Measurements from ENCODE around the gene PEAR1. TPM values are rescaled to one million over a fixed set of nuclear protein-coding genes. Genes with fewer than 3 reads are reported as not detected.

The PEAR1 gene
- total and polyA plus RNA-seq, 2 of the 4 experiments (the other 2 are of a cell fraction): 2.0 to 44.4 TPM

DNA sequence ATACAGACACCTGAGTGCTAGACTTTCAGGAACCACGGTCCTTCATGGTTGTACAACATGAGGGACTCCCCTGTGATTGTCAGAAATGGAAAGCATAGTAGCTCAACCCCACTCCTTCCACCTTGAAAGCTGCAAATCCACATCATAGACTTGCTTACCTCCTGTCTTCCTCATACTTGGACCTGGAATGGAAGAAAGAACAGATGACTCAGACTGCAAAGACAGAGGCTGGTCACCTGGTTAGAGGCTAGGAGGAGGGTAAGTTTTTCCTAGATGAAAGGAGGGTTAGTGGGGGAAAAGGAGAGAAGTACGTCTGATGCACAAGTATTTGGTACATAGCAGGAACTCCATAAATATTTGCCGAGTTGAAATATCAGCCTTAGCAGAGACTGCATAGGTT lies 64.1 kb downstream of the PEAR1 start:
- no peak overlapping the region for H3K56ac ChIP-seq (ENCODE audit: extremely low read depth, insufficient read depth, low read length)
- no peak overlapping the region for H2BK120ac ChIP-seq (ENCODE audit: low read depth, low read length)
- no peak overlapping the region for H2AK9ac ChIP-seq (replicated peaks; ENCODE audit: low read depth, low read length, poor library complexity)
- no peak overlapping the region for H2AK5ac ChIP-seq (ENCODE audit: low read depth, low read length)
- no peak for TF ChIP-seq MXI1 (IDR thresholded peaks at IDR 0.05; ENCODE audit: borderline replicate concordance, low read depth, low read length)
- TF ChIP-seq BHLHE40 (IDR thresholded peaks at IDR 0.05; ENCODE audit: low read depth, low read length): no peak
- no peak for TF ChIP-seq MAFK (IDR thresholded peaks at IDR 0.05; ENCODE audit: low read depth, low read length)
- TF ChIP-seq, protein P1, sequence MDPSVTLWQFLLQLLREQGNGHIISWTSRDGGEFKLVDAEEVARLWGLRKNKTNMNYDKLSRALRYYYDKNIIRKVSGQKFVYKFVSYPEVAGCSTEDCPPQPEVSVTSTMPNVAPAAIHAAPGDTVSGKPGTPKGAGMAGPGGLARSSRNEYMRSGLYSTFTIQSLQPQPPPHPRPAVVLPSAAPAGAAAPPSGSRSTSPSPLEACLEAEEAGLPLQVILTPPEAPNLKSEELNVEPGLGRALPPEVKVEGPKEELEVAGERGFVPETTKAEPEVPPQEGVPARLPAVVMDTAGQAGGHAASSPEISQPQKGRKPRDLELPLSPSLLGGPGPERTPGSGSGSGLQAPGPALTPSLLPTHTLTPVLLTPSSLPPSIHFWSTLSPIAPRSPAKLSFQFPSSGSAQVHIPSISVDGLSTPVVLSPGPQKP (IDR thresholded peaks at IDR 0.05; ENCODE audit: borderline replicate concordance, low read depth, low read length): no peak
- no peak for TF ChIP-seq NFE2L2 (IDR thresholded peaks at IDR 0.05; ENCODE audit: low read depth, low read length)
- TF ChIP-seq POLR2A (IDR thresholded peaks at IDR 0.05; ENCODE audit: low read depth, low read length): no peak
- TF ChIP-seq, protein P2, sequence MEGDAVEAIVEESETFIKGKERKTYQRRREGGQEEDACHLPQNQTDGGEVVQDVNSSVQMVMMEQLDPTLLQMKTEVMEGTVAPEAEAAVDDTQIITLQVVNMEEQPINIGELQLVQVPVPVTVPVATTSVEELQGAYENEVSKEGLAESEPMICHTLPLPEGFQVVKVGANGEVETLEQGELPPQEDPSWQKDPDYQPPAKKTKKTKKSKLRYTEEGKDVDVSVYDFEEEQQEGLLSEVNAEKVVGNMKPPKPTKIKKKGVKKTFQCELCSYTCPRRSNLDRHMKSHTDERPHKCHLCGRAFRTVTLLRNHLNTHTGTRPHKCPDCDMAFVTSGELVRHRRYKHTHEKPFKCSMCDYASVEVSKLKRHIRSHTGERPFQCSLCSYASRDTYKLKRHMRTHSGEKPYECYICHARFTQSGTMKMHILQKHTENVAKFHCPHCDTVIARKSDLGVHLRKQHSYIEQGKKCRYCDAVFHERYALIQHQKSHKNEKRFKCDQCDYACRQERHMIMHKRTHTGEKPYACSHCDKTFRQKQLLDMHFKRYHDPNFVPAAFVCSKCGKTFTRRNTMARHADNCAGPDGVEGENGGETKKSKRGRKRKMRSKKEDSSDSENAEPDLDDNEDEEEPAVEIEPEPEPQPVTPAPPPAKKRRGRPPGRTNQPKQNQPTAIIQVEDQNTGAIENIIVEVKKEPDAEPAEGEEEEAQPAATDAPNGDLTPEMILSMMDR (conservative IDR thresholded peaks at IDR 0.05; ENCODE audit: low read depth, low read length): no peak
- TF ChIP-seq, protein P3, sequence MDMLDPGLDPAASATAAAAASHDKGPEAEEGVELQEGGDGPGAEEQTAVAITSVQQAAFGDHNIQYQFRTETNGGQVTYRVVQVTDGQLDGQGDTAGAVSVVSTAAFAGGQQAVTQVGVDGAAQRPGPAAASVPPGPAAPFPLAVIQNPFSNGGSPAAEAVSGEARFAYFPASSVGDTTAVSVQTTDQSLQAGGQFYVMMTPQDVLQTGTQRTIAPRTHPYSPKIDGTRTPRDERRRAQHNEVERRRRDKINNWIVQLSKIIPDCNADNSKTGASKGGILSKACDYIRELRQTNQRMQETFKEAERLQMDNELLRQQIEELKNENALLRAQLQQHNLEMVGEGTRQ (IDR thresholded peaks at IDR 0.05; ENCODE audit: low read depth, low read length): no peak
- no peak for TF ChIP-seq SMC3 (IDR thresholded peaks at IDR 0.05; ENCODE audit: low read depth, low read length)
- TF ChIP-seq MAZ (IDR thresholded peaks at IDR 0.05; ENCODE audit: borderline replicate concordance, low read depth, low read length): no peak
- TF ChIP-seq CEBPB (IDR thresholded peaks at IDR 0.05; ENCODE audit: low read depth, low read length): no peak
- no peak for TF ChIP-seq RAD21 (IDR thresholded peaks at IDR 0.05; ENCODE audit: low read length)
- TF ChIP-seq RFX5 (IDR thresholded peaks at IDR 0.05; ENCODE audit: low read depth, low read length): no peak
- TF ChIP-seq RCOR1 (IDR thresholded peaks at IDR 0.05; ENCODE audit: insufficient replicate concordance, low read length): no peak
- no peak for TF ChIP-seq FOS (IDR thresholded peaks at IDR 0.05; ENCODE audit: low read depth, low read length)
- no peak for TF ChIP-seq CHD1 (IDR thresholded peaks at IDR 0.05; ENCODE audit: low read depth, low read length)
- H3K14ac ChIP-seq (replicated peaks; ENCODE audit: low read depth, low read length): no peak overlapping the region
- no peak overlapping the region for H3K18ac ChIP-seq (ENCODE audit: low read depth, low read length)
- no peak overlapping the region for H2BK15ac ChIP-seq (ENCODE audit: low read depth, low read length)
- peaks cover 8% of the 10 kb centered on the region; the same call in 1 of the 2 replicates for H3K9me1 ChIP-seq (ENCODE audit: insufficient read depth, low read length)
- no peak for ATAC-seq (ENCODE audit: low read depth)
- no peak overlapping the region for H2AFZ ChIP-seq (replicated peaks; ENCODE audit: low read length, poor library complexity)
- no peak overlapping the region for H3K4ac ChIP-seq (ENCODE audit: low read depth, low read length)
- no peak for DNase-seq
- no peaks in the 10 kb centered on the region for H3K27me3 ChIP-seq (ENCODE audit: control insufficient read depth, insufficient read depth, low read length)
- BruUV-seq (replicated peaks): no TSS peak
- intact Hi-C loops (cut with micrococcal nuclease) (no loop called here), dilution Hi-C loops (cut with HindIII; ENCODE audit: low sequenced_read_pairs, unreplicated experiment) (no loop called here), in situ Hi-C loops (cut with MboI; ENCODE audit: low sequenced_read_pairs) (no loop called here)
- H3K23ac ChIP-seq (ENCODE audit: low read depth, low read length): no peak overlapping the region
- no peak overlapping the region for H4K5ac ChIP-seq (ENCODE audit: low read depth, low read length)
- POLR2A ChIA-PET (ENCODE audit: unreplicated experiment): no interaction called here
- H3K4me3 ChIP-seq (ENCODE audit: insufficient read depth, low read depth, low read length): no peak overlapping the region
- H3K4me2 ChIP-seq (ENCODE audit: low read depth, low read length): no peak overlapping the region
- no peak overlapping the region for H4K8ac ChIP-seq (ENCODE audit: low read depth in 2 of 2, low read length in 2 of 2)
- H2BK20ac ChIP-seq (ENCODE audit: low read depth, low read length): no peak overlapping the region
- no peak overlapping the region for H2BK5ac ChIP-seq (ENCODE audit: low read depth, low read length, poor library complexity, severe bottlenecking)
- H4K20me1 ChIP-seq (ENCODE audit: insufficient read depth, low read length): no peaks in the 10 kb centered on the region
- no peaks in the 10 kb centered on the region; a peak in 1 of 4 replicates for H3K79me1 ChIP-seq (ENCODE audit: low read depth in 1 of 2, low read length in 2 of 2)
- no peak overlapping the region for H3K27ac ChIP-seq (ENCODE audit: insufficient read depth, low read length)
- 88% methylated on average over 1 of the region's 3 CpGs; no CpG with 5 or more reads in 1 of the 2 experiments for WGBS, 2 experiments (ENCODE audit: extremely low coverage in 2 of 2, insufficient read length in 1 of 2)
- H3K9me3 ChIP-seq (ENCODE audit: control insufficient read depth, insufficient read depth, low read length): no peaks in the 10 kb centered on the region
- no peak overlapping the region for H4K91ac ChIP-seq (ENCODE audit: insufficient read depth, low read depth, low read length)
- CTCF ChIA-PET: interaction anchor here (0.8 kb wide), 1 partner anchor 38 kb away, joined by 3 read pairs; no protein-coding TSS in a partner anchor
- H3K4me1 ChIP-seq (ENCODE audit: control insufficient read depth, insufficient read depth, low read length): peaks cover 3% of the 10 kb centered on the region; the same call in 1 of the 2 replicates
- H3K9ac ChIP-seq (ENCODE audit: low read depth, low read length): no peak overlapping the region
- peaks cover 59% of the 10 kb centered on the region for H3K36me3 ChIP-seq (ENCODE audit: control insufficient read depth, insufficient read depth, low read length)

All from IMR-90 (cell line).